CD14-positive monocyte (primary cell): ENCODE data around the gene ZNF697. TPM values are rescaled to one million over a fixed set of nuclear protein-coding genes. Genes with fewer than 3 reads are reported as not detected.

ENCODE experiments used
- DNase-seq, 3 donors: peaks; one replicate each; pipeline ENCODE4 v3.0.0-alpha.2; 2011 to 2022
- H2AFZ ChIP-seq: 2 replicates; pipeline ENCODE4 v1.6.0; 2012; ENCODE audit warnings: mild to moderate bottlenecking, low read depth, low read length, inconsistent platforms; ENCODE audit not compliant: insufficient read depth, poor library complexity, severe bottlenecking
- H3K27ac ChIP-seq, 2 donors: 1 replicate in 1 of 2; 2 replicates in 1 of 2; pipeline ENCODE4 v1.5.1; 2012 to 2013; ENCODE audit warnings: low read length in 2 of 2, control low read depth in 1 of 2, inconsistent platforms in 1 of 2, low read depth in 1 of 2, mild to moderate bottlenecking in 1 of 2
- H3K27me3 ChIP-seq, 2 donors: one replicate each; pipeline versions ENCODE4 v1.6.0 to v1.6.1; 2011 to 2013; ENCODE audit warnings: low read length in 2 of 2; ENCODE audit not compliant: control insufficient read depth in 2 of 2, insufficient read depth in 2 of 2
- H3K36me3 ChIP-seq, 2 donors: replicated peaks in 1 of 2; 1 replicate in 1 of 2; 2 replicates in 1 of 2; pipeline versions ENCODE4 v1.5.1 to v1.6.1; 2012 to 2013; ENCODE audit warnings: low read length in 2 of 2, control low read depth in 1 of 2, inconsistent platforms in 1 of 2, mild to moderate bottlenecking in 1 of 2; ENCODE audit not compliant: insufficient read depth in 2 of 2, control insufficient read depth in 1 of 2
- H3K4me1 ChIP-seq, 2 donors: 1 replicate in 1 of 2; 2 replicates in 1 of 2; pipeline versions ENCODE4 v1.5.1 to v1.6.1; 2012 to 2013; ENCODE audit warnings: low read length in 2 of 2, control low read depth in 1 of 2, inconsistent platforms in 1 of 2, mild to moderate bottlenecking in 1 of 2, moderate library complexity in 1 of 2; ENCODE audit not compliant: insufficient read depth in 2 of 2, control insufficient read depth in 1 of 2
- H3K4me2 ChIP-seq: replicated peaks from 2 replicates; pipeline ENCODE3; 2012; ENCODE audit warnings: low read length, moderate library complexity, mild to moderate bottlenecking; ENCODE audit not compliant: poor library complexity, severe bottlenecking; ENCODE audit errors: extremely low read depth
- H3K4me3 ChIP-seq, 3 experiments: fragments of 200-600 bp in 1 of 3; sonication (generic) in 1 of 3; replicated peaks in 1 of 3; 1 replicate in 2 of 3; 2 replicates in 1 of 3; pipeline ENCODE4 v1.5.1; 2011 to 2013; ENCODE audit warnings: low read length in 3 of 3, mild to moderate bottlenecking in 3 of 3, control low read depth in 2 of 3, low read depth in 2 of 3, inconsistent platforms in 1 of 3, moderate library complexity in 1 of 3
- H3K79me2 ChIP-seq: 2 replicates; pipeline ENCODE4 v1.6.0; 2012; ENCODE audit warnings: mild to moderate bottlenecking, control low read depth, inconsistent platforms, low read length, moderate library complexity; ENCODE audit not compliant: insufficient read depth
- H3K9ac ChIP-seq: 2 replicates; pipeline ENCODE4 v1.6.0; 2017; ENCODE audit warnings: low read length, mild to moderate bottlenecking; ENCODE audit not compliant: insufficient read depth, poor library complexity, severe bottlenecking
- H3K9me3 ChIP-seq, 2 donors: replicated peaks in 1 of 2; 1 replicate in 1 of 2; 2 replicates in 1 of 2; pipeline versions ENCODE4 v1.5.1 to v1.6.1; 2012 to 2013; ENCODE audit warnings: low read length in 2 of 2, control low read depth in 1 of 2; ENCODE audit not compliant: control insufficient read depth in 1 of 2, insufficient read depth in 1 of 2
- H4K20me1 ChIP-seq: 2 replicates; pipeline ENCODE4 v1.6.0; 2012; ENCODE audit warnings: mild to moderate bottlenecking, low read length, control low read depth, moderate library complexity; ENCODE audit not compliant: insufficient read depth
- H3K27ac Mint-ChIP-seq, 7 donors: one replicate each; pipeline ENCODE4 v1.8.0; 2020; ENCODE audit warnings: mild to moderate bottlenecking in 7 of 7, mixed read lengths in 7 of 7, moderate library complexity in 6 of 7, inconsistent platforms in 2 of 7
- H3K27me3 Mint-ChIP-seq, 3 donors: one replicate each; pipeline ENCODE4 v1.8.0; 2021 to 2022; ENCODE audit warnings: low read depth in 3 of 3, mild to moderate bottlenecking in 3 of 3, mixed read lengths in 3 of 3, moderate library complexity in 3 of 3, inconsistent platforms in 1 of 3
- H3K36me3 Mint-ChIP-seq, 2 donors: one replicate each; pipeline ENCODE4 v1.8.0; 2020; ENCODE audit warnings: mixed read lengths in 2 of 2, inconsistent platforms in 1 of 2, mild to moderate bottlenecking in 1 of 2
- H3K4me1 Mint-ChIP-seq: one replicate; pipeline ENCODE4 v1.8.0; 2020; ENCODE audit warnings: mild to moderate bottlenecking, mixed read lengths
- H3K4me3 Mint-ChIP-seq, 2 donors: one replicate each; pipeline ENCODE4 v1.8.0; 2020; ENCODE audit warnings: mild to moderate bottlenecking in 2 of 2, mixed read lengths in 2 of 2, moderate library complexity in 1 of 2
- H3K9me3 Mint-ChIP-seq, 7 donors: one replicate each; pipeline ENCODE4 v1.8.0; 2020 to 2022; ENCODE audit warnings: mixed read lengths in 7 of 7, mild to moderate bottlenecking in 6 of 7, moderate library complexity in 6 of 7, inconsistent platforms in 2 of 7
- CTCF ChIP-seq: fragments of 200-600 bp; IDR thresholded peaks from one replicate; pipeline ENCODE4 v1.8.0; 2022; ENCODE audit warnings: antibody characterized with exemption, mild to moderate bottlenecking
- WGBS: methylation state at CpG from one replicate; pipeline ENCODE4 v1.1.5; 2013; ENCODE audit warnings: missing lambda C conversion rate; ENCODE audit not compliant: insufficient coverage; 5-methylcytosine and 5-hydroxymethylcytosine counted together
- intact Hi-C, 2 donors: fragments of 100-400 bp; cut with micrococcal nuclease; formaldehyde crosslinking; loops; one replicate each; pipeline versions ENCODE4 v1.15.0 to v1.15.1; 2023
- polyA plus RNA-seq, 3 donors: library from polyadenylated mRNA; depleted of rRNA in 1 of 3; unstranded in 2 of 3; stranded (reverse) in 1 of 3; fragments of 300-500 nt in 2 of 3; fragments of >200 nt in 1 of 3; fragmentation: Illumina TruSeq in 2 of 3; gene quantifications; 1 replicate in 2 of 3; 2 replicates in 1 of 3; pipeline ENCODE4 v1.2.3, GENCODE V29; 2012 to 2021

Gene ZNF697
- polyA plus RNA-seq, 3 donors, result 0.37 to 3.1 (median 0.49) TPM

GRCh38 chr1:119646521-119647227, 1.4 kb downstream of the ZNF697 start:
- H3K4me2 ChIP-seq, result peak overlapping the region; percentile 90
- peaks cover 28 to 31% (median 29%) of the 10 kb centered on the region in 3 donors for H3K27me3 Mint-ChIP-seq
- peak overlapping the region; percentile 87 to 98 (median 92) for H3K27ac Mint-ChIP-seq
- H3K4me1 Mint-ChIP-seq, result peaks cover 43% of the 10 kb centered on the region
- peaks cover 24% of the 10 kb centered on the region for H4K20me1 ChIP-seq
- intact Hi-C loops, result no loop called here
- H3K36me3 Mint-ChIP-seq, result peaks cover 20 to 23% of the 10 kb centered on the region in 2 donors
- peaks cover 0 to 3% of the 10 kb centered on the region in 2 donors for H3K36me3 ChIP-seq
- peak overlapping the region; percentile 91 to 95 (median 93) for H3K4me3 ChIP-seq
- H3K9me3 ChIP-seq, result peaks cover under 1 to 4% of the 10 kb centered on the region in 2 donors
- H3K9ac ChIP-seq, result peak overlapping the region; percentile 79
- H3K79me2 ChIP-seq, result peaks cover 42% of the 10 kb centered on the region
- peaks cover 29 to 33% of the 10 kb centered on the region in 2 donors for H3K4me1 ChIP-seq
- DNase-seq, result peak in 2 of 3 donors; percentile 66 to 82
- WGBS, result 47% methylated on average over 2 of the region's 15 CpGs
- H3K27me3 ChIP-seq, result peaks cover 24 to 32% of the 10 kb centered on the region in 2 donors
- TF ChIP-seq CTCF, result no peak
- peaks cover 3 to 11% (median 4%) of the 10 kb centered on the region in 7 donors for H3K9me3 Mint-ChIP-seq
- H3K27ac ChIP-seq, result peak overlapping the region in 1 of 2 donors; percentile 87
- peak overlapping the region; percentile 94 for H2AFZ ChIP-seq
- peak overlapping the region; percentile 95 to 98 for H3K4me3 Mint-ChIP-seq

GRCh38 chr1:119639109-119639508, 9.0 kb downstream of the ZNF697 start:
- H3K36me3 ChIP-seq, result peaks cover 0 to 23% of the 10 kb centered on the region in 2 donors
- DNase-seq, result no peak
- intact Hi-C loops, result no loop called here
- peaks cover 91% of the 10 kb centered on the region for H4K20me1 ChIP-seq
- no peaks in the 10 kb centered on the region for H3K4me1 ChIP-seq
- Mint-ChIP-seq H3K4me1 (peaks cover 6% of the 10 kb centered on the region), H3K27me3 (no peaks in the 10 kb centered on the region), H3K9me3 (peaks cover 5 to 10% (median 8%) of the 10 kb centered on the region in 7 donors), H3K27ac (no peak overlapping the region), H3K36me3 (peaks cover 28 to 33% of the 10 kb centered on the region in 2 donors), H3K4me3 (no peak overlapping the region)
- no peaks in the 10 kb centered on the region for H3K27me3 ChIP-seq
- no peak overlapping the region for H3K4me2 ChIP-seq
- 100% methylated on average over 1 of the region's 1 CpG for WGBS
- no peak overlapping the region for H3K27ac ChIP-seq
- no peak overlapping the region for H3K9ac ChIP-seq
- peaks cover 4 to 7% of the 10 kb centered on the region in 2 donors for H3K9me3 ChIP-seq
- no peak for TF ChIP-seq CTCF
- H3K79me2 ChIP-seq, result peaks cover 13% of the 10 kb centered on the region
- no peak overlapping the region for H2AFZ ChIP-seq
- H3K4me3 ChIP-seq, result no peak overlapping the region
